Measurements from ENCODE around the gene ITPR1.

DNA sequence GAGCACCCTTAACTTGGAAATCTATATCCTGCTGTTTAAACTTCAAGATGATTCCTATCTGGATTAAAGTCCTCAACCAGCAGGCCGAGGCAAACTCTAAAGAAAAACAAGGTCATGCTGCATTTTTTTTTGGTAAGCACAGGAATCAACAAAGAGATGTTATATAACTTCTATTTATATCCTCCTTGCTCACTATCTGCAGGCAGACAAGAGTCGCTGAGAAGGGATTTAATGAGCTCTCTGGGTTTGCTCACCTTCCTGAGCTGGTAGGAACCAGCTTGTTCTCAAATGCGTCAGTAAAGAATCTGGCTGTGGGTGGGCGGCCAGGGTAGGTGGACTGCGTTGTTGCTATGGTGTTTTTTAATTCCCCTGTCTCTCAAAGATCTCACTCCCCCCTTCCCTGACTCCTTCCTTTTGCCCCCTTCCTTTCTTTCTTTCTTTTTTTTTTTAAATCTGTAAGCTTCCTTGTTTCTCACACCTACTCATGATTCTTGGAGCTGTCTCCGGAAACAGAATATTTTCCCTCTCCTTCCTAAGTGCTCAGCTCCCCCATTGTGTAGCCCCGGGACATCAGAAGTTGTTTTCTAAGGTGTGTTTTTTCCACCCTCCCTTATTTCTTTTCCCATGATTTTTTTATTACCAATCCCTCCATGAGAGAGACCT is 257.3 kb downstream of the ITPR1 start:
- TF ChIP-seq CTCF (conservative IDR thresholded peaks at IDR 0.05; ENCODE audit: low read length) (no peak), EZH2phosphoT487 (IDR thresholded peaks at IDR 0.05; ENCODE audit: borderline replicate concordance) (no peak)

Measured in Loucy (cell line).